ENCODE data around the gene ANKRD34C. TPM values are rescaled to one million over a fixed set of nuclear protein-coding genes. Genes with fewer than 3 reads are reported as not detected.
"Not testable (repeated sequence)": the region's sequence is repeated elsewhere in the genome, so short reads cannot be mapped to it uniquely, and the experiment has no call there.

The ANKRD34C gene
- total RNA-seq, 1 experiment from 2014 or later: not detected

DNA sequence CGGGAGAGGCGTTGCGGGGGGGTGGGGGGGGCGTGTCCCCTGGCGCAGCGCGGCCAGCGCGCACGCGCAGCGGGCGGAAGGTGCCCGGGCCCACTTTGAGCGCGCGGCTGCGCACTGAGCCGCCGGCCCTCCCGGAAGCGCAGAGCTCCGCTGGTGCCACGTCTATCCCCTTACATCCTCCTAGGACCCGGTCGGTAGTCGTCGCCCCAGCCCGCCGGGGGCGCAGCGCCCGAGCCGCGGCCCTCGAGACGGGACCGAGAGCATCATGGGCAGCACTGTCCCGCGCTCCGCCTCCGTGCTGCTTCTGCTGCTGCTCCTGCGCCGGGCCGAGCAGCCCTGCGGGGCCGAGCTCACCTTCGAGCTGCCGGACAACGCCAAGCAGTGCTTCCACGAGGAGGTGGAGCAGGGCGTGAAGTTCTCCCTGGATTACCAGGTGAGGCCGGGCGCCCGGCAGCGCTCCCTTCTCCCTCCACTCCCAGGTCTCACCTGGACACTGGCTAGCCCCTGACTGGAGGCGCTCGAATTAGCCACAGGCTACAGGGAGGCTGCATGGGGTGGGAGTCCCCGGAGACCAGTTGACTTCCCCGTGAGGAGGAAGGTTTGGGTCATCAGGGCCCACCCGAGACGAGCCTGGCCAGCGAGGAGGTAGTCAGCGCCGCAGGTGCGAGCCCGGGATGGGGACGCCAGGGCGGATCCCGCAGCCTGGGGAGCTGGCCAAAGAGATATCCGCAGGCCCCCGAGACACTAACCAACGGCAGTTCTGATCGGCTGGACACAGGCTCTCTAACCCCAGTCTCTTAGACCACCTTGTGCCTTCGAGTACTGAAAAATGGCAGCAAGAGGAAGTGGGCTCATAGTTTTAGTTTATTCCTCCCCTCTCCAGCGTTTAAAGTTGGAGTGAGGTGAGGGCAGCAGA lies 28.7 kb downstream of the ANKRD34C start, which contains the start of gene TMED3:
TMED3 (plus strand) TSS at position 128 of the 916 bp plus-strand sequence; CDS start at position 266, 138 bp downstream.
- peak; percentile 84 for DNase-seq (ENCODE audit: low read depth)

DNA sequence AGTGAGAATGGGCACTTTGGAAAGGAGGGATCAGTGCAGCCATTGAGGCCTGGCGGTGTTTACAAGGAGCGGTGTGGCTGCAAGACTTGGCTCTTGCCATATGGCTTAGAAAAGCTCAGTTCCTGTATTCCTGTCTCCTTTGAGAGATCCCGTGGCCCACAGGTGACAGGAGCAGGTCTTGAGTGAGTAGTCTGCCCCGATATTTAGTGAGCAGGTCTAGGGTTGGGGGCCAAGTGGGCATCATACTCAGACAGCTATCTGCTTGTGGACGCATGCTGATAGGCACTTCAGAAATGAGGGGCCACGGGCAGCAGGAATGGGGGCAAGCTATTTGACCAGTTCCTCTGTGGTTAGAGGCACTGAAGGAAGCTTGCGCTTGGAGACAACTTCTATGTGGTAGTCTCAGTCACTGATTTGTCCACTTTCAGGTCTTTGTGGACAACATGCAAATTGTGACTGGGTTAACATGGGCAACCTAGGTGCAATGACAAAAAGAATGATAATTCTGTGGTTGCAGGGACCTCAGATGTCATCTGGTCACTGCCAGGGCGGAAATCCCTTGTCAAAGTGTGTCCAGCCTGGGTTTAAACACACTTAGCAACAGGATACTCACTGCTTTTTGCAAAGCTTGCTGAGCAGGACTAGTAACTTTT lies 29.5 kb downstream of the ANKRD34C start:
- peak; percentile 9 for DNase-seq (ENCODE audit: low read depth)

DNA sequence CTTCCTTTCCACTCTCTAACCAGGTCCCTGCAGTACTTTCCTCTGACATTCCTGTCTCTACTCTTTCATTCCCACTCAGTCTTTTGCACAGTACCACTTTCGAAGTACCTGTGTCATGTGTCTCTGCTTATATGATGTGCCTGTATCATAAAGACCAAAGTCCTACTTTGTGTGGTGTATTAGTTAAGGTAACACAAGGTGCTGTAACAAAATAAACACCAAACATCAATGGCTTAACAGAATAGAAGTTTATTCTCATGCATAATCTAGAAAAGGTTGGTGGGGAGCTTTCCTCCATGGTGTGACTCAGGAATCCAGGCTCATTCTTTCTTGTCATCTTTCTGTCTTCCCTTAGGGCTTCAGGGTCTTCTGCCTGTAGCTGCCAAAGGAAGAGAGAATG lies 31.7 kb downstream of the ANKRD34C start:
- DNase-seq (ENCODE audit: low read depth): no peak

DNA sequence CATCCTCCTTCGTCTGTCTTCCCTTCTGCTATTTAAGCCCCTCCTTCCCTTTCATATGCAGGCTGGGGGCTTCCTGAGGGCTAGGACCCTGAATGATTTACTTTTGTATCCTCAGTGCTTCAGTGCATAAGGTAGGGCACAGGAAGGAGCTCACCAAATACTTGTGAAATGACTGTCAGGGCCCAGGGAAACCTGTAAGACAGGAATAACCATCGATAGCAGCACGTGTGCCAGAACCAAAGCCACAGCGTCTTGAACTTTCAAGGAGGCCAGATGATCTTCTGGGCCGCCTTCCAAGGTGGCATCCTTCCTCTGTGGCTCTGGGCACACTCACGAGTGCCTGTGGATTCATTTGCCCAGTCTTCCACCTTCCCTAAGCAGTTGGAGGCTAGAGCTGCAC lies 32.3 kb downstream of the ANKRD34C start:
- DNase-seq (ENCODE audit: low read depth): no peak

DNA sequence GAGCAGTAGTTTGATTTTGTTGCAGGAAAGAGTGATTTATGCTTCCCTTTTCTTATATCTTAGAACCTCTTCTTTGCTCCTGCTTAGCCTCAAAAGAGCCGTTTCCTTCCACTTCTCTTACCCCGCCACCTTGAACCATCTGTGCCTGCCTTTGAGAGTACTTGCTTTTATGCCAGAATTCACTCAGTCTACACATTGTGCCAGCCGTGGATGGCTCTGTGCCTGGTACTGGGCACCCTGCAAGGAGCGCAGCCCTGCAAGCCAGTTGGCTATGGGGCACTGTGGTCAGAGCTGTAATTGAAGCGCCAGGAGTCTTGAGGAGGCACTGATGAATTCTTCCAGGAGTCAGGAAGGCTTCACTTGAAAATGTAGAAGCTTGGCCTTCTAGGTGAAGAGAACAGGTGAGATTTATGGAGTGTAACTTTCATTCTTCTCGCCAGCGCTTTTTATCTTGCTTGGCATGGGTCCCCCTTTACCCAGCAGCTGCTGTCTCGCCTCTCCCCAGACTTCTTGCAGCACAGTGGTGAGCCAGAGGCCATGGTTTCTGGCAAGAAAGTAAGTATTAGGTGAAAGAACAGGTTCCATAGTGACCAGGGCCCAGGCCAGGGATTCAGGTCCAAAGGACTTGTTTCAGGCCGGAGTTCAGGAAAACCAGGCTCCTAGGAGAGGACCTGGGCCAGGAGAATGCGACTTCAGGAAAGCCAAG lies 33.3 kb downstream of the ANKRD34C start:
- DNase-seq (ENCODE audit: low read depth): no peak

DNA sequence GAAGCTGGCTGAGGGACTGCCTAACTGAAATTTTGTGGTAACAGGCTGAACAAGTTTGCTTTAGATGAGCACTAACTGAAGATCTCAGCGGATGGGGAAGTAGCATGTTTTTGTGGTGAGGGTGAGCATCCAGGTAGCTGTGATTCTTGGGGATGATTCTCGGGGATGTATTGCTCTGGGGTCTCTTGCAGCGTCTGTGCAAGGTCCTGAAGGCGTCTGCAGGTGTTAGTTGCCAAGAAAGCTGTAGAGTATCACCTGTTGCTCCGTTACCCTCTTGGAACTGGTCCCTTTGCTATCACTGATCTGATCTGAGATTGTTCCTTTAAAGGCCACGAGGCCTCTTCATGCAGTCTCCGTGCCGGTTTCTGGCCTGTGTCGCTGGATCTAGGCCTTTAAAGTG lies 34.3 kb downstream of the ANKRD34C start:
- no peak for DNase-seq (ENCODE audit: low read depth)

DNA sequence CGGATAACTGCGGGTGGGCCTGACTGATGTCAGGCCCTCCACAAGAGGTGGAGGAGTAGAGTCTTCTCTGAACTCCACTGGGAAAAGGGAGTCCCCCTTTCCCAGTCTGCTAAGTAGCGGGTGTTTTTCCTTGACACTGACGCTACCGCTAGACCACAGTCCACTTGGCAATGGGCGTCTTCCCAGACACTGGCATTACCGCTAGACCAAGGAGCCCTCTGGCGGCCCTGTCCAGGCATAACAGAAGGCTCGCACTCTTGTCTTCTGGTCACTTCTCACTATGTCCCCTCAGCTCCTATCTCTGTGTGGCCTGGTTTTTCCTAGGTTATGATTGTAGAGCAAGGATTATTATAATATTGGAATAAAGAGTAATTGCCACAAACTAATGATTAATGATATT lies 37.5 kb downstream of the ANKRD34C start:
- not testable (repeated sequence) for DNase-seq (ENCODE audit: low read depth)

DNA sequence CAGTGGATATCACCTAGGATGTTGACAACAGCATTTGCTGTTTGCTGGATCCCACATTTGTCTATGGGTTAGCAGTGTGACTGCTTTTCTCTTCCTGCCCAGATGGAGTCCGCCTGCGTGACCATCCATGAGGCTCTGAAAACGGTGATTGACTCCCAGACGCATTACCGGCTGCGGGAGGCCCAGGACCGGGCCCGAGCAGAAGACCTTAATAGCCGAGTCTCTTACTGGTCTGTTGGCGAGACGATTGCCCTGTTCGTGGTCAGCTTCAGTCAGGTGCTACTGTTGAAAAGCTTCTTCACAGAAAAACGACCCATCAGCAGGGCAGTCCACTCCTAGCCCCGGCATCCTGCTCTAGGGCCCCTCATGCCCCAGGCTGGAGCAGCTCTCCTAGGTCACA lies 39.4 kb downstream of the ANKRD34C start:
- DNase-seq (ENCODE audit: low read depth): no peak

DNA sequence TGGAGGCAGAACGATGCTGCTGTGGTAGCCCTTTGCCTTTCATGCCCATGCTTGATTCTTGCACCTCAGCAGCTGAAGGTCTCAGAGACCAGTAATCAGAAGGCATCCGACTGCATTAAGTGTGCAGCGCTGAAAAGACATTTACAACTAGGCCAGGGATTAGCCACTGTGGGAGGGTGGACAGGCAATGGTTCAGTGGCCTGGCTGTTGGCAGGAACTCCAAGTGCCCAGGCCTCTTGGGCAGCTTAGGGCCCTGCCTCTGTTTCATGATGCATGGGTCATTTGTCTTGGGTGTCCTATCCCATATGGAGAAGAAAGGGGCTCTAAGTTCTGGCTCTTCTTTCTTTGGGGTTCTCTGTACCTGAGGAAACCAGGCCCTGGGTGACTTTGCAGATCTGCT lies 39.8 kb downstream of the ANKRD34C start:
- DNase-seq (ENCODE audit: low read depth): no peak

DNA sequence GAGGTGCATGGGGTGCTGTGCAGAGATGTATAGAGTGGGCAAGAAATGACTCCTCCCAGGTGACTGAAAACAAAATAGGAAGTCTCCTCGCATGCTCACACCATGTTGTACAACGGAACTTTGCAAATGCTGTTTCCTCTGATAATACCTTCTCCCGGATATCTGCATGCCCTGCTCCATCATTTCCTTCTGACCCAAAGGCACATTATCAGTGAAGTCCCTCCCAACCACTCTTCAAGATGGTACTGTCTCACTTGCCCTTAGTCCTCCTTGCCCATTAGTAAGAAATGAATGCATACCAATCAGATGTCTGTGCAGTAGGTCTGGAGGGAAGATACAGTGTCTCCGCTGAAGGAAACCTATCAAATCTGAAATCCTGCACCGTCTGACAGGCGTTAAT lies 40.4 kb downstream of the ANKRD34C start:
- DNase-seq (ENCODE audit: low read depth): no peak

DNA sequence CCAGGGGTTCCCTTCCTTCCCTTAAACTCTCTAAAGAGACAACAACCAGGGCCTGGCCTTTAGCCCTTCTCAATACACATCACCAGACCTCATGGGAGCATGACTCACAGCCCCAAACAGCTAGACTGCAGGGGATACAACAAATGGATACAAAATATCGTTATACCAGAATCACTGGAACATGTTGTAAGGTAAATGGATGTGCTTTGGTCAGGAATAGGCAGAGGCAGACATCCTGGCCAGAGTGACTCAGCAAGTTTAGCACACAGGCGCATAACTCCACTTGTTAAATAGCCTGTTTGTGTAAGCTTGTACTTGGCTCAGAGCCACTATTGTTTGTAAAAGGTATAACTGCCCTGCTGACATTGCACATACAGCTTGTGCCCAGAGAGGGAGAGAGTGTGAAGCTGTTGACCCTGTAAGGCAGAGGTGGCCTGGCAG lies 46.7 kb downstream of the ANKRD34C start:
- DNase-seq (ENCODE audit: low read depth): peak; percentile 79

Other genes with a start within 250 kb of the ANKRD34C start
- gene RASGRF1, start 191.9 kb upstream of the ANKRD34C start, total RNA-seq (2014; rRNA removed; shearing (Covaris generic)): 7.5 and 8.7 TPM in 2 replicates
- gene TMED3, start 28.4 kb downstream of the ANKRD34C start, total RNA-seq (2014; rRNA removed; shearing (Covaris generic)): 119 and 130 TPM in 2 replicates
- gene MINAR1, start 149.6 kb downstream of the ANKRD34C start, total RNA-seq (2014; rRNA removed; shearing (Covaris generic)): 1.1 and 1.3 TPM in 2 replicates

Data from RPMI7951 (cell line).